NCI-H510A treated with DMSO at 0.1 percent for 48 hours (cell line): Measurements from ENCODE around the gene HDAC8.
"Not testable (repeated sequence)": the region's sequence is repeated elsewhere in the genome, so short reads cannot be mapped to it uniquely, and the experiment has no call there.

ENCODE experiments used
- DNase-seq: peaks from one replicate; lab custom pipeline; 2025; lab: John Stamatoyannopoulos, UW

HDAC8 gene

GRCh38 chrX:72572248-72573157, at the start of gene HDAC8:
Gene HDAC8, minus strand, starts transcription at chrX:72572843. Its CDS starts 82 bp downstream, at chrX:72572761.
- peak; percentile 86 for DNase-seq

GRCh38 chrX:72621625-72622485, 49.2 kb upstream of the HDAC8 start:
- no peak for DNase-seq

- DNase-seq = no peak
Measured at GRCh38 chrX:72621163-72621562, 48.5 kb upstream of the HDAC8 start.

- DNase-seq = no peak
Measured at GRCh38 chrX:72620550-72621145, 48.0 kb upstream of the HDAC8 start.

GRCh38 chrX:72609313-72609712, 36.7 kb upstream of the HDAC8 start:
- DNase-seq = no peak

GRCh38 chrX:72604705-72605104, 32.1 kb upstream of the HDAC8 start:
- DNase-seq = no peak

GRCh38 chrX:72604112-72604511, 31.5 kb upstream of the HDAC8 start:
- no peak for DNase-seq

- DNase-seq = not testable (repeated sequence)
Measured at GRCh38 chrX:72591038-72591437, 18.4 kb upstream of the HDAC8 start.

GRCh38 chrX:72584163-72584562, 11.5 kb upstream of the HDAC8 start:
- no peak for DNase-seq

GRCh38 chrX:72576141-72576894, 3.7 kb upstream of the HDAC8 start:
- no peak for DNase-seq

- peak; percentile 4 for DNase-seq
Measured at GRCh38 chrX:72573158-72573511, 492 bp upstream of the HDAC8 start.

GRCh38 chrX:72569786-72570185, 2.9 kb downstream of the HDAC8 start:
- DNase-seq = no peak

- no peak for DNase-seq
Measured at GRCh38 chrX:72568406-72569092, 4.1 kb downstream of the HDAC8 start.

GRCh38 chrX:72566448-72566847, 6.2 kb downstream of the HDAC8 start:
- DNase-seq = no peak

- DNase-seq = not testable (repeated sequence)
Measured at GRCh38 chrX:72559655-72560054, 13.0 kb downstream of the HDAC8 start.

GRCh38 chrX:72554448-72555140, 18.0 kb downstream of the HDAC8 start:
- DNase-seq = no peak

GRCh38 chrX:72552443-72552842, 20.2 kb downstream of the HDAC8 start:
- DNase-seq = not testable (repeated sequence)

- no peak for DNase-seq
Measured at GRCh38 chrX:72545990-72546389, 26.7 kb downstream of the HDAC8 start.

GRCh38 chrX:72540318-72540717, 32.3 kb downstream of the HDAC8 start:
- DNase-seq = peak; percentile 34

GRCh38 chrX:72539822-72540221, 32.8 kb downstream of the HDAC8 start:
- DNase-seq = no peak

- no peak for DNase-seq
Measured at GRCh38 chrX:72536542-72536941, 36.1 kb downstream of the HDAC8 start.
